IMR-90 (cell line): ENCODE measurements around the gene EML6. TPM values are rescaled to one million over a fixed set of nuclear protein-coding genes. Genes with fewer than 3 reads are reported as not detected.

Experiments used
- ATAC-seq: fragments of 200-7000 bp; cut with Tn5 transposase; 2 replicates; pipeline ENCODE4 v1.9.1; 2020; ENCODE audit warnings: low read depth, mild to moderate bottlenecking, moderate library complexity
- BruUV-seq: library from RNA; stranded (reverse); fragments of 400-500 nt; replicated peaks from 2 replicates; lab custom pipeline; 2021; lab: Mats Ljungman, UMichigan
- CTCF ChIA-PET: fragments of 300-600 bp; formaldehyde crosslinking; extraction: SDS; loops from one replicate; lab custom pipeline; 2021; ENCODE audit warnings: antibody characterized with exemption; lab: Yijun Ruan, JAX
- POLR2A ChIA-PET: fragments of 300-600 bp; sonication (Branson Sonifier 250); formaldehyde crosslinking; loops from one replicate; lab custom pipeline; 2022; ENCODE audit warnings: antibody characterized with exemption; ENCODE audit not compliant: unreplicated experiment; lab: Charles Lee
- DNase-seq: peaks from one replicate; pipeline ENCODE4 v3.0.0; 2013
- H2AFZ ChIP-seq: replicated peaks from 2 replicates; pipeline ENCODE3; 2013; ENCODE audit warnings: low read length, mild to moderate bottlenecking; ENCODE audit not compliant: poor library complexity
- H2AK5ac ChIP-seq: 2 replicates; pipeline ENCODE4 v1.6.1; 2013; ENCODE audit warnings: low read depth, low read length, inconsistent platforms
- H2AK9ac ChIP-seq: replicated peaks from 2 replicates; pipeline ENCODE3; 2013; ENCODE audit warnings: mild to moderate bottlenecking, low read depth, low read length, moderate library complexity; ENCODE audit not compliant: poor library complexity
- H2BK120ac ChIP-seq: 2 replicates; pipeline ENCODE4 v1.6.1; 2013; ENCODE audit warnings: low read depth, low read length, inconsistent platforms
- H2BK15ac ChIP-seq: 3 replicates; pipeline ENCODE4 v1.6.1; 2013; ENCODE audit warnings: low read depth, low read length, inconsistent platforms
- H2BK20ac ChIP-seq: 2 replicates; pipeline ENCODE4 v1.6.1; 2013; ENCODE audit warnings: low read depth, mild to moderate bottlenecking, inconsistent platforms, low read length, moderate library complexity
- H2BK5ac ChIP-seq: 2 replicates; pipeline ENCODE4 v1.6.1; 2013; ENCODE audit warnings: mild to moderate bottlenecking, low read depth, low read length, inconsistent platforms; ENCODE audit not compliant: poor library complexity, severe bottlenecking
- H3K14ac ChIP-seq: replicated peaks from 2 replicates; pipeline ENCODE4 v1.6.1; 2013; ENCODE audit warnings: low read depth, low read length, inconsistent platforms
- H3K18ac ChIP-seq: 2 replicates; pipeline ENCODE4 v1.6.1; 2013; ENCODE audit warnings: low read depth, low read length, control low read depth
- H3K23ac ChIP-seq: 2 replicates; pipeline ENCODE4 v1.6.1; 2013; ENCODE audit warnings: low read depth, low read length, inconsistent platforms
- H3K27ac ChIP-seq: 2 replicates; pipeline ENCODE4 v1.5.1; 2013; ENCODE audit warnings: mild to moderate bottlenecking, control low read depth, low read length; ENCODE audit not compliant: insufficient read depth
- H3K27me3 ChIP-seq: 2 replicates; pipeline ENCODE4 v1.6.1; 2013; ENCODE audit warnings: low read length; ENCODE audit not compliant: control insufficient read depth, insufficient read depth
- H3K36me3 ChIP-seq: 2 replicates; pipeline ENCODE4 v1.6.1; 2013; ENCODE audit warnings: low read length, mixed read lengths; ENCODE audit not compliant: control insufficient read depth, insufficient read depth
- H3K4ac ChIP-seq: 2 replicates; pipeline ENCODE4 v1.6.1; 2013; ENCODE audit warnings: low read depth, low read length, inconsistent platforms
- H3K4me1 ChIP-seq: 2 replicates; pipeline ENCODE4 v1.6.1; 2013; ENCODE audit warnings: low read length, mixed read lengths; ENCODE audit not compliant: control insufficient read depth, insufficient read depth
- H3K4me2 ChIP-seq: 2 replicates; pipeline ENCODE4 v1.6.1; 2013; ENCODE audit warnings: low read depth, mild to moderate bottlenecking, control low read depth, low read length, moderate library complexity
- H3K4me3 ChIP-seq: 2 replicates; pipeline ENCODE4 v1.5.1; 2013; ENCODE audit warnings: low read depth, mild to moderate bottlenecking, control low read depth, low read length, moderate library complexity; ENCODE audit not compliant: insufficient read depth
- H3K56ac ChIP-seq: 2 replicates; pipeline ENCODE4 v1.6.1; 2013; ENCODE audit warnings: low read length, inconsistent platforms; ENCODE audit not compliant: insufficient read depth; ENCODE audit errors: extremely low read depth
- H3K79me1 ChIP-seq, 2 experiments: 2 replicates each; pipeline ENCODE4 v1.6.1; 2013; ENCODE audit warnings: low read length in 2 of 2, inconsistent platforms in 1 of 2, low read depth in 1 of 2
- H3K9ac ChIP-seq: 2 replicates; pipeline ENCODE4 v1.6.1; 2013; ENCODE audit warnings: low read depth, low read length, control low read depth
- H3K9me1 ChIP-seq: 2 replicates; pipeline ENCODE4 v1.6.1; 2013; ENCODE audit warnings: low read length, inconsistent platforms; ENCODE audit not compliant: insufficient read depth
- H3K9me3 ChIP-seq: 2 replicates; pipeline ENCODE4 v1.6.1; 2013; ENCODE audit warnings: low read length; ENCODE audit not compliant: control insufficient read depth, insufficient read depth
- H4K20me1 ChIP-seq: 2 replicates; pipeline ENCODE4 v1.6.1; 2013; ENCODE audit warnings: low read length, inconsistent platforms; ENCODE audit not compliant: insufficient read depth
- H4K5ac ChIP-seq: 2 replicates; pipeline ENCODE4 v1.6.1; 2013; ENCODE audit warnings: mild to moderate bottlenecking, low read depth, low read length, control low read depth
- H4K8ac ChIP-seq, 2 experiments: 2 replicates each; pipeline ENCODE4 v1.6.1; 2013; ENCODE audit warnings: low read depth in 2 of 2, low read length in 2 of 2, control low read depth in 1 of 2, inconsistent platforms in 1 of 2
- H4K91ac ChIP-seq: 2 replicates; pipeline ENCODE4 v1.6.1; 2013; ENCODE audit warnings: low read depth, low read length, inconsistent platforms; ENCODE audit not compliant: insufficient read depth
- BHLHE40 ChIP-seq: fragments of 150-350 bp; IDR thresholded peaks from 2 replicates; pipeline ENCODE4 v1.6.1; 2016; ENCODE audit warnings: mild to moderate bottlenecking, low read depth, low read length
- CEBPB ChIP-seq: IDR thresholded peaks from 2 replicates; pipeline ENCODE4 v1.6.1; 2012; ENCODE audit warnings: low read depth, low read length, improper control_type of control experiment
- CHD1 ChIP-seq: IDR thresholded peaks from 2 replicates; pipeline ENCODE4 v1.6.1; 2012; ENCODE audit warnings: low read depth, low read length, improper control_type of control experiment
- CTCF ChIP-seq: conservative IDR thresholded peaks from 2 replicates; pipeline ENCODE4 v1.5.1; 2012; ENCODE audit warnings: mild to moderate bottlenecking, low read depth, low read length, improper control_type of control experiment
- ELK1 ChIP-seq: fragments of 150-350 bp; IDR thresholded peaks from 2 replicates; pipeline ENCODE4 v1.6.1; 2016; ENCODE audit warnings: low read depth, mild to moderate bottlenecking, low read length, moderate library complexity, borderline replicate concordance
- FOS ChIP-seq: fragments of 150-350 bp; IDR thresholded peaks from 2 replicates; pipeline ENCODE4 v1.6.1; 2016; ENCODE audit warnings: low read depth, low read length
- MAFK ChIP-seq: IDR thresholded peaks from 2 replicates; pipeline ENCODE4 v1.6.1; 2012; ENCODE audit warnings: low read depth, low read length, improper control_type of control experiment
- MAZ ChIP-seq: IDR thresholded peaks from 2 replicates; pipeline ENCODE4 v1.6.1; 2012; ENCODE audit warnings: low read depth, mild to moderate bottlenecking, low read length, improper control_type of control experiment, moderate library complexity, borderline replicate concordance
- MXI1 ChIP-seq: IDR thresholded peaks from 2 replicates; pipeline ENCODE4 v1.6.1; 2012; ENCODE audit warnings: low read depth, mild to moderate bottlenecking, low read length, moderate library complexity, borderline replicate concordance
- NFE2L2 ChIP-seq: fragments of 150-350 bp; IDR thresholded peaks from 2 replicates; pipeline ENCODE4 v1.6.1; 2016; ENCODE audit warnings: low read depth, mild to moderate bottlenecking, low read length
- POLR2A ChIP-seq: IDR thresholded peaks from 2 replicates; pipeline ENCODE4 v1.6.1; 2012; ENCODE audit warnings: mild to moderate bottlenecking, low read depth, low read length
- RAD21 ChIP-seq: IDR thresholded peaks from 2 replicates; pipeline ENCODE4 v1.6.1; 2012; ENCODE audit warnings: low read length, improper control_type of control experiment
- RCOR1 ChIP-seq: IDR thresholded peaks from 2 replicates; pipeline ENCODE4 v1.6.1; 2012; ENCODE audit warnings: mild to moderate bottlenecking, low read length, improper control_type of control experiment; ENCODE audit not compliant: insufficient replicate concordance
- RFX5 ChIP-seq: IDR thresholded peaks from 2 replicates; pipeline ENCODE4 v1.8.0; 2012; ENCODE audit warnings: low read depth, mild to moderate bottlenecking, low read length, moderate library complexity
- SMC3 ChIP-seq: fragments of 150-350 bp; IDR thresholded peaks from 2 replicates; pipeline ENCODE4 v1.6.1; 2016; ENCODE audit warnings: low read depth, mild to moderate bottlenecking, antibody characterized with exemption, low read length, moderate library complexity
- USF2 ChIP-seq: fragments of 150-350 bp; IDR thresholded peaks from 2 replicates; pipeline ENCODE4 v1.6.1; 2017; ENCODE audit warnings: mild to moderate bottlenecking, antibody characterized with exemption, low read length, low read depth
- WGBS, 2 experiments: methylation state at CpG; one replicate each; pipeline versions ENCODE4 v1.1.5 to v1.1.7; 2013; ENCODE audit warnings: missing lambda C conversion rate in 2 of 2; ENCODE audit not compliant: insufficient read length in 1 of 2; ENCODE audit errors: extremely low coverage in 2 of 2; 5-methylcytosine and 5-hydroxymethylcytosine counted together
- dilution Hi-C: fragments of 300-500 bp; cut with HindIII; formaldehyde crosslinking; loops from one replicate; pipeline ENCODE4 v1.14.3; 2018; ENCODE audit warnings: low sequenced_read_pairs; ENCODE audit not compliant: unreplicated experiment
- in situ Hi-C: fragments of 300-500 bp; cut with MboI; formaldehyde crosslinking; loops from 3 replicates; pipeline ENCODE4 v1.14.3; 2019; ENCODE audit warnings: low sequenced_read_pairs, inconsistent platforms, mixed read lengths
- intact Hi-C: fragments of 100-400 bp; cut with micrococcal nuclease; formaldehyde crosslinking; loops from 2 replicates; pipeline ENCODE4 v1.10.0; 2022
- polyA plus RNA-seq, 3 experiments: library from polyadenylated mRNA; depleted of rRNA; stranded (reverse); fragments of >200 nt; gene quantifications; 2 replicates each; pipeline ENCODE4 v1.2.3, GENCODE V29; 2012; ENCODE audit warnings: low replicate concordance in 1 of 3
- total RNA-seq: library from RNA; depleted of rRNA; stranded (reverse); fragments of >200 nt; gene quantifications from 2 replicates; pipeline ENCODE4 v1.2.3, GENCODE V29; 2012

The EML6 gene
- total and polyA plus RNA-seq, 2 of the 4 experiments (the other 2 are of a cell fraction), result 0.18 to 0.19 TPM

- CTCF ChIA-PET, result interaction anchor here (0.6 kb wide), 1 partner anchor 8 kb away, joined by 3 read pairs; no protein-coding TSS in a partner anchor
Measured at GRCh38 chr2:54958717-54959371, 235.4 kb downstream of the EML6 start.

More at GRCh38 chr2:54958717-54959371, 235.4 kb downstream of the EML6 start:
- intact Hi-C loops, result no loop called here
- dilution Hi-C loops, result no loop called here
- no peaks in the 10 kb centered on the region for H3K9me3 ChIP-seq
- H2AFZ ChIP-seq, result no peak overlapping the region
- TF ChIP-seq SMC3 (no peak), MXI1 (no peak), MAZ (no peak), ELK1 (no peak), POLR2A (no peak), MAFK (no peak), USF2 (no peak), CHD1 (no peak), RFX5 (no peak), RAD21 (no peak), BHLHE40 (no peak), RCOR1 (no peak), CEBPB (no peak), NFE2L2 (no peak), CTCF (no peak), FOS (no peak)
- H3K4ac ChIP-seq, result no peak overlapping the region
- POLR2A ChIA-PET, result no interaction called here
- no peak overlapping the region for H2AK5ac ChIP-seq
- no peak overlapping the region for H4K5ac ChIP-seq
- no peaks in the 10 kb centered on the region for H3K27me3 ChIP-seq
- H3K9ac ChIP-seq, result no peak overlapping the region
- H2BK15ac ChIP-seq, result no peak overlapping the region
- H2BK120ac ChIP-seq, result no peak overlapping the region
- no peak overlapping the region for H4K91ac ChIP-seq
- H3K23ac ChIP-seq, result no peak overlapping the region
- peaks cover 0 to 6% of the 10 kb centered on the region in 2 experiments; a peak in 1 of 4 replicates for H3K79me1 ChIP-seq
- H3K36me3 ChIP-seq, result no peaks in the 10 kb centered on the region
- ATAC-seq, result no peak
- in situ Hi-C loops, result no loop called here
- no TSS peak for BruUV-seq
- H3K9me1 ChIP-seq, result peaks cover 6% of the 10 kb centered on the region
- no peaks in the 10 kb centered on the region for H3K4me1 ChIP-seq
- no peaks in the 10 kb centered on the region for H4K20me1 ChIP-seq
- H3K27ac ChIP-seq, result no peak overlapping the region
- no peak overlapping the region for H3K56ac ChIP-seq
- no peak for DNase-seq
- 90% methylated on average over 2 of the region's 14 CpGs; no CpG with 5 or more reads in 1 of the 2 experiments for WGBS, 2 experiments
- H3K4me2 ChIP-seq, result no peak overlapping the region
- H3K18ac ChIP-seq, result no peak overlapping the region
- no peak overlapping the region for H2BK20ac ChIP-seq
- H2BK5ac ChIP-seq, result no peak overlapping the region
- no peak overlapping the region for H3K4me3 ChIP-seq
- no peak overlapping the region for H4K8ac ChIP-seq
- H3K14ac ChIP-seq, result no peak overlapping the region
- H2AK9ac ChIP-seq, result no peak overlapping the region
